ENCODE data around the gene NHSL1.

Gene NHSL1

DNA sequence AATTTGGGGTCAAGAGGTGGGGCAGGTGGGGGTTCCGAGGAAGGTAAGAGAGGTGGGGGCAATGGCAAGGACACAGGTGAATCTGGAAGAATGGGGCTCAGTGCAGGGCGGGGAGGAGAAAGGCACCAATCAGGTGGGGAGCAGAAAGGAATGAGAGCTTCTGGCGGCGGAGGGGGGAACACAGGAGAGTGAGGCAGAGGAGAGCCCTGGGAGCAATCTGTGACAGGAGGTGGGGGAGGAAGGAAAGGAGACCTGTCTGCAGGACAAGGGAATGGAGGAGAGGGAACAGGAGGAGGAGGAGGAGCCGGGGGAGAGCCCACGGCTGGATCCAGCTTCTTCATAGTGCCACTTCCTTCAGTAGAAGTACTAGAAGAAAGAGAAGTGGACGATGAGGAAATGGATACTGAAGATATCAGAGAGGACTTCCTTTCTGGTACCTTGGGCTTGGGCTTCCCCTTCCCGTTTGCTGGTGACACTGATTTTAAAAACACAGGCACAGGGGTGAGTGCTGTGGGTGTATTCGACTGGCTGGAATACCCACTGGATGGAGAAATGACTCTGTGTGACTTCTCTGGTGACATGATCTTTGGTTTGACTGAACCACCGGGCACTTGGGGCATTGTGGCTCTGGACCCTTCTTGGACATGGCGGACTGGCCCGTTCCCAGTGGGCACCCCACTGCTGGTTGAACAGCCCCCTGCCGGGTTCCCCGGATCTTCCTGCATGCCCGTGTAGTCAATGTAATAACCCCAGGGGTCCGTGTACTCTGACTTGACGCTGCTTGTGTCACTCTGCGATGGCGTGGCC lies 67.8 kb downstream of the NHSL1 start:
- ChIA-PET POLR2A (no interaction called here), CTCF (interaction anchor here (1.0 to 7.6 kb wide), 8 partner anchors 9 to 316 kb away, joined by 3 to 93 read pairs (median 7); no protein-coding TSS in a partner anchor)
- DNase-seq (ENCODE audit: extremely low spot score) = no peak
- TF ChIP-seq, protein P1, sequence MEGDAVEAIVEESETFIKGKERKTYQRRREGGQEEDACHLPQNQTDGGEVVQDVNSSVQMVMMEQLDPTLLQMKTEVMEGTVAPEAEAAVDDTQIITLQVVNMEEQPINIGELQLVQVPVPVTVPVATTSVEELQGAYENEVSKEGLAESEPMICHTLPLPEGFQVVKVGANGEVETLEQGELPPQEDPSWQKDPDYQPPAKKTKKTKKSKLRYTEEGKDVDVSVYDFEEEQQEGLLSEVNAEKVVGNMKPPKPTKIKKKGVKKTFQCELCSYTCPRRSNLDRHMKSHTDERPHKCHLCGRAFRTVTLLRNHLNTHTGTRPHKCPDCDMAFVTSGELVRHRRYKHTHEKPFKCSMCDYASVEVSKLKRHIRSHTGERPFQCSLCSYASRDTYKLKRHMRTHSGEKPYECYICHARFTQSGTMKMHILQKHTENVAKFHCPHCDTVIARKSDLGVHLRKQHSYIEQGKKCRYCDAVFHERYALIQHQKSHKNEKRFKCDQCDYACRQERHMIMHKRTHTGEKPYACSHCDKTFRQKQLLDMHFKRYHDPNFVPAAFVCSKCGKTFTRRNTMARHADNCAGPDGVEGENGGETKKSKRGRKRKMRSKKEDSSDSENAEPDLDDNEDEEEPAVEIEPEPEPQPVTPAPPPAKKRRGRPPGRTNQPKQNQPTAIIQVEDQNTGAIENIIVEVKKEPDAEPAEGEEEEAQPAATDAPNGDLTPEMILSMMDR (IDR thresholded peaks at IDR 0.05; ENCODE audit: control extremely low read depth, extremely low read depth, low read depth, missing control alignments) = no peak

- TF ChIP-seq, protein P1 (IDR thresholded peaks at IDR 0.05; ENCODE audit: control extremely low read depth, extremely low read depth, low read depth, missing control alignments) = no peak
- no peak for DNase-seq (ENCODE audit: extremely low spot score)
- POLR2A ChIA-PET = no interaction called here
- CTCF ChIA-PET = interaction anchor here (0.9 to 7.6 kb wide), 14 partner anchors 10 to 315 kb away, joined by 3 to 93 read pairs (median 6); no protein-coding TSS in a partner anchor
These were observed 68.7 kb downstream of the NHSL1 start for GRCh38 chr6:138430361-138431145.

DNA sequence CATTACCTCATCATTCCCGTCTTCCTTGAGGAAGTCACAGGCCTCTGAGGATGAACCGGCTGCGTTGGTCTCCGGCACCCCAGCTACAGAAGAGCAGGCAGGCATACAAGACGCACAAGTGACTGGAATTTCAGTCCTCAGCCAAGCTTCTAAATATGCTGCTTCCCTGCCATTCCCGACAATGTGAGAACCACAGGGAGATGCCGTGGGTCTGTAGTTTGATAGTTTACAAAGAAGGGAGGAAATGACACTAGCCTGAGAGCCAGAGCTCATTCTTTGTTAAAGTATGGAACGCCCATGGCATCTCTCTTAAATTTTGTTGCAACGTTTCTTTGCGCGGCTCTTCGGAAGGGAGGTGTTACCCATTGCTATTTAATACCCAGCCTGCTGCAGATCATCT lies 69.5 kb downstream of the NHSL1 start:
- ChIA-PET CTCF (interaction anchor here (0.9 to 7.6 kb wide), 17 partner anchors 11 to 314 kb away, joined by 3 to 93 read pairs (median 7); no protein-coding TSS in a partner anchor), POLR2A (no interaction called here)
- TF ChIP-seq, protein P1 (IDR thresholded peaks at IDR 0.05; ENCODE audit: control extremely low read depth, extremely low read depth, low read depth, missing control alignments) = no peak
- no peak for DNase-seq (ENCODE audit: extremely low spot score)

- ChIA-PET CTCF (interaction anchor here (0.7 to 7.6 kb wide), 20 partner anchors 11 to 314 kb away, joined by 3 to 93 read pairs (median 6); partner anchors contain the start of gene HEBP2), POLR2A (no interaction called here)
- TF ChIP-seq, protein P1 (IDR thresholded peaks at IDR 0.05; ENCODE audit: control extremely low read depth, extremely low read depth, low read depth, missing control alignments) = peak; percentile 37
- peak; percentile 56 for DNase-seq (ENCODE audit: extremely low spot score)
These were observed 70.2 kb downstream of the NHSL1 start for GRCh38 chr6:138428944-138429598.

DNA sequence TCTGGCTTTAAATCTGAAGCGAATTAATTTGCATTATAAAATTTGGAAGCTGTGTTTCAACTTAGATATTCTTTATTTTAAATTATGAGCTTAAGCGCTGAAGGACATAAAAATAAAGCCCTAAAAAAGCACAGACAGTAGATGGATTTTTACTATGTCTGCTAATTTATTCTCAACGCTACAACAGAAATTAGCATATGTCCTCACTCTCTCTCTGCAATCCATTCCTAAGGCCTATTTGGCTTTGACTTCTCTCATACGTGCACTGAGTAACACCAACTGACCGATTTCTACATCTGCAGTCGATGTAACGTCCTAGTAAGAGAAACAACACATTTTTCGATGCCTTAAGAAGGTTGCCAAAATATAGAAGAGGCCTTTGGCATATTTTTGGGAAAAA lies 71.6 kb downstream of the NHSL1 start:
- CTCF ChIA-PET = interaction anchor here (0.6 to 7.6 kb wide), 13 partner anchors 9 to 312 kb away, joined by 3 to 93 read pairs (median 5); no protein-coding TSS in a partner anchor
- TF ChIP-seq, protein P1 (IDR thresholded peaks at IDR 0.05; ENCODE audit: control extremely low read depth, extremely low read depth, low read depth, missing control alignments) = no peak
- POLR2A ChIA-PET = no interaction called here
- no peak for DNase-seq (ENCODE audit: extremely low spot score)
